ENCODE measurements around the gene HES2. TPM values are rescaled to one million over a fixed set of nuclear protein-coding genes. Genes with fewer than 3 reads are reported as not detected.
A peak's percentile ranks its signal among the peaks of the same experiment; 100 is the strongest.

HES2 gene
- total and polyA plus RNA-seq, 9 of the 15 experiments (the other 6 are each of a cell fraction or from before 2014, with no cell fraction given), result 0.05 to 0.18 (median 0.07) TPM; not detected in 4

DNA sequence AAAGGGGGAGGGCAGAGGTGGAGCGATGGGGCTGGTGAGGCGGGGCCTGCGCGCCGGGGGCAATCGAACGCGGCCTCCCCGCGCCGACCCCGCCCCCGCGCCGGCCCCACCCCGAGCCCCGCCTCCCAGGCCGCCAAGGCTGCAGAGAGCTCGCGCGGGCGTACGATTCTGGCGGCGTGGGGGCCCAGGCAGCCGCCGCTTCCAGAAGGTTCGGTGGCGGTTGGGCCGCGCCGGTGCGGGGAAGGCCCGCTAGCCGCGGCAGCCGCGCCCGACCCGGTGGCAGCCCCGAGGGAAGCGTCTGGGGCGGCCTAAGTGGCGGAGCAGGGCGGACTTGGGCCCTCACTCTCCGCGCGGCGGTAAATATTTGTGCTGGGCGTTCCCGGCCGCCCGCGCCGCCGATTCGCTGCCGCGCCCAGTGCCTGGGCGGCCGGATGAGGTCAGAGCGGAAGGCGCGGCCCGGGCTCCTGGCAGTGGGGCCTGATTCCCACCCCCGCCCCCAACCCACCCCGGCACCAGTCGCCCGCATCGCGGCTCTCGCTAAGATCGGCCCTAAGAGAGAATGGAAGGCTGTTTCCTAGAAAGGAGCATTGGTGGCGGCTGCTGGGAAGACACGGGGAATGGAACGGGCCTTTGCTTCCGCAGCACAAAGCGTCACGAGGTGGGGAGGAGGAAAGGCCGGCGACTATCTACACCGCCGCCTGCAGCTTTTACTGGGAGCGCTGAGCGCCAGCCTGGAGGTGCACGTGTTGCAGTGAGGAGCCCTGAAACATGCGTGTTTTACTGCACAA is 26.1 kb downstream of the HES2 start, which contains the start of gene ACOT7 (continued):
- TF ChIP-seq CEBPZ (IDR thresholded peaks at IDR 0.05; ENCODE audit: borderline replicate concordance, low read depth, low read length), result no peak
- TF ChIP-seq ZNF639 (CRISPR knock-in tag; conservative IDR thresholded peaks at IDR 0.05 in 1 of 2, IDR thresholded peaks at IDR 0.05 in 1 of 2), result peak in 1 of 2 experiments; percentile 75; a peak in 1 of 4 replicates
- TF ChIP-seq BRCA1 (IDR thresholded peaks at IDR 0.05), result no peak
- no peak for TF ChIP-seq BRCA1 (CRISPR knock-in tag; IDR thresholded peaks at IDR 0.05)
- no peak for TF ChIP-seq NR2F6 (CRISPR knock-in tag; IDR thresholded peaks at IDR 0.05)
- 0 out of 2 replicates have a peak, but pooled peaks have one; percentile 19 for TF ChIP-seq ATF4 (CRISPR knock-in tag; IDR thresholded peaks at IDR 0.05)
- TF ChIP-seq, protein P1, sequence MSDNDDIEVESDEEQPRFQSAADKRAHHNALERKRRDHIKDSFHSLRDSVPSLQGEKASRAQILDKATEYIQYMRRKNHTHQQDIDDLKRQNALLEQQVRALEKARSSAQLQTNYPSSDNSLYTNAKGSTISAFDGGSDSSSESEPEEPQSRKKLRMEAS (CRISPR knock-in tag; IDR thresholded peaks at IDR 0.05), result peak; percentile 98
- TF ChIP-seq RCOR1 (IDR thresholded peaks at IDR 0.05; ENCODE audit: borderline replicate concordance in 1 of 2, low read depth in 2 of 2, low read length in 2 of 2), result peak in 1 of 2 experiments; percentile 48; a peak in 1 of 4 replicates
- TF ChIP-seq HMG20A (CRISPR knock-in tag; conservative IDR thresholded peaks at IDR 0.05), result no peak
- no peak; the same call in 1 of the 2 replicates for TF ChIP-seq KLF16 (IDR thresholded peaks at IDR 0.05)

Measured in K562 (cell line).